Measurements from ENCODE around the gene C2. TPM values are rescaled to one million over a fixed set of nuclear protein-coding genes. Genes with fewer than 3 reads are reported as not detected.

C2 gene
- total and polyA plus RNA-seq, 2 donors (not counting 1 experiment from before 2014, with no cell fraction given), result 0.28 to 3.4 TPM

- Mint-ChIP-seq H3K4me1 (peaks cover 7% of the 10 kb centered on the region), H3K4me3 (no peak overlapping the region), H3K27me3 (no peaks in the 10 kb centered on the region), H3K9me3 (ENCODE audit: insufficient read depth) (no peaks in the 10 kb centered on the region), H3K27ac (no peak overlapping the region)
- peaks cover 3 to 12% of the 10 kb centered on the region in 2 experiments for H3K36me3 ChIP-seq (replicated peaks in 1 of 2; ENCODE audit: control extremely low read depth in 1 of 2, control insufficient read depth in 1 of 2, extremely low read depth in 1 of 2, insufficient read depth in 2 of 2, low read length in 1 of 2)
- ATAC-seq (ENCODE audit: low read depth), result no peak
- intact Hi-C loops (cut with micrococcal nuclease), result loop anchor here (10.0 kb wide), 4 partner anchors 143 to 1913 kb away; partner anchors contain the start of genes CLIC1, HSD17B8, POLR1H and PPP1R11
- POLR2A ChIA-PET, result no interaction called here
- H3K4me1 ChIP-seq (ENCODE audit: control insufficient read depth in 2 of 2, insufficient read depth in 2 of 2, low read length in 2 of 2), result peaks cover 3 to 5% of the 10 kb centered on the region in 2 donors
- 100% methylated on average over 7 of the region's 12 CpGs for WGBS (ENCODE audit: insufficient coverage)
- no peak overlapping the region for H3K9ac ChIP-seq (ENCODE audit: low read length)
- H4K20me1 ChIP-seq (ENCODE audit: control insufficient read depth, insufficient read depth, low read length, poor library complexity, severe bottlenecking), result no peaks in the 10 kb centered on the region
- H2AFZ ChIP-seq (ENCODE audit: insufficient read depth, low read depth, low read length, poor library complexity, severe bottlenecking), result no peak overlapping the region
- DNase-seq, result no peak
- H3K4me2 ChIP-seq (replicated peaks; ENCODE audit: low read depth, low read length, poor library complexity, severe bottlenecking), result no peak overlapping the region
- H3K27me3 ChIP-seq (replicated peaks in 1 of 4; ENCODE audit: control extremely low read depth in 1 of 4, control insufficient read depth in 3 of 4, insufficient read depth in 4 of 4, low read length in 3 of 4), result no peaks in the 10 kb centered on the region
- no peak overlapping the region for H3K4me3 ChIP-seq (ENCODE audit: control extremely low read depth in 1 of 5, extremely low read depth in 1 of 5, insufficient read depth in 1 of 5, low read depth in 2 of 5, low read length in 4 of 5)
- no peak overlapping the region for H3K27ac ChIP-seq (ENCODE audit: low read length in 2 of 2)
- CTCF ChIA-PET, result no interaction called here
- TF ChIP-seq EZH2 (IDR thresholded peaks at IDR 0.05; ENCODE audit: borderline replicate concordance, insufficient read depth, low read depth, low read length, poor library complexity, severe bottlenecking) (no peak), CTCF (IDR thresholded peaks at IDR 0.05) (no peak)
- H3K9me3 ChIP-seq (ENCODE audit: control extremely low read depth in 1 of 3, control insufficient read depth in 2 of 3, insufficient read depth in 1 of 3, low read length in 2 of 3), result peaks cover 0 to 3% (median 0%) of the 10 kb centered on the region in 3 donors
- H3K79me2 ChIP-seq (ENCODE audit: control insufficient read depth, insufficient read depth, low read length), result peaks cover 16% of the 10 kb centered on the region
These were observed 50.4 kb downstream of the C2 start for GRCh38 chr6:31977816-31978431.

GRCh38 chr6:31978831-31979230, 51.3 kb downstream of the C2 start:
- ChIA-PET CTCF (no interaction called here), POLR2A (no interaction called here)
- WGBS (ENCODE audit: insufficient coverage), result 100% methylated on average over 3 of the region's 5 CpGs
- H3K79me2 ChIP-seq (ENCODE audit: control insufficient read depth, insufficient read depth, low read length), result peaks cover 10% of the 10 kb centered on the region
- Mint-ChIP-seq H3K4me1 (no peaks in the 10 kb centered on the region), H3K27ac (no peak overlapping the region), H3K9me3 (ENCODE audit: insufficient read depth) (no peaks in the 10 kb centered on the region), H3K27me3 (no peaks in the 10 kb centered on the region), H3K4me3 (no peak overlapping the region)
- H3K36me3 ChIP-seq (replicated peaks in 1 of 2; ENCODE audit: control extremely low read depth in 1 of 2, control insufficient read depth in 1 of 2, extremely low read depth in 1 of 2, insufficient read depth in 2 of 2, low read length in 1 of 2), result peaks cover 3 to 12% of the 10 kb centered on the region in 2 experiments
- TF ChIP-seq CTCF (IDR thresholded peaks at IDR 0.05) (no peak), EZH2 (IDR thresholded peaks at IDR 0.05; ENCODE audit: borderline replicate concordance, insufficient read depth, low read depth, low read length, poor library complexity, severe bottlenecking) (no peak)
- no peak overlapping the region for H3K9ac ChIP-seq (ENCODE audit: low read length)
- DNase-seq, result no peak
- no peaks in the 10 kb centered on the region for H3K27me3 ChIP-seq (replicated peaks in 1 of 4; ENCODE audit: control extremely low read depth in 1 of 4, control insufficient read depth in 3 of 4, insufficient read depth in 4 of 4, low read length in 3 of 4)
- H2AFZ ChIP-seq (ENCODE audit: insufficient read depth, low read depth, low read length, poor library complexity, severe bottlenecking), result no peak overlapping the region
- H3K4me3 ChIP-seq (ENCODE audit: control extremely low read depth in 1 of 5, extremely low read depth in 1 of 5, insufficient read depth in 1 of 5, low read depth in 2 of 5, low read length in 4 of 5), result no peak overlapping the region
- ATAC-seq (ENCODE audit: low read depth), result no peak
- H3K4me2 ChIP-seq (replicated peaks; ENCODE audit: low read depth, low read length, poor library complexity, severe bottlenecking), result no peak overlapping the region
- no peaks in the 10 kb centered on the region for H3K4me1 ChIP-seq (ENCODE audit: control insufficient read depth in 2 of 2, insufficient read depth in 2 of 2, low read length in 2 of 2)
- no peaks in the 10 kb centered on the region for H4K20me1 ChIP-seq (ENCODE audit: control insufficient read depth, insufficient read depth, low read length, poor library complexity, severe bottlenecking)
- no peak overlapping the region for H3K27ac ChIP-seq (ENCODE audit: low read length in 2 of 2)
- intact Hi-C loops (cut with micrococcal nuclease), result loop anchor here (10.0 kb wide), 4 partner anchors 144 to 1914 kb away; partner anchors contain the start of genes CLIC1, HSD17B8, POLR1H and PPP1R11
- H3K9me3 ChIP-seq (ENCODE audit: control extremely low read depth in 1 of 3, control insufficient read depth in 2 of 3, insufficient read depth in 1 of 3, low read length in 2 of 3), result peaks cover 0 to 3% (median 0%) of the 10 kb centered on the region in 3 donors

Data from B cell (primary cell).